ENCODE data around the gene GRID1. TPM values are rescaled to one million over a fixed set of nuclear protein-coding genes. Genes with fewer than 3 reads are reported as not detected.

The GRID1 gene
- total RNA-seq, 1 experiment from 2014 or later: not detected

- no peaks in the 10 kb centered on the region for H3K27me3 Mint-ChIP-seq (ENCODE audit: unreplicated experiment)
- no TSS peak for BruUV-seq (replicated peaks)
- CTCF ChIA-PET: no interaction called here
- no peak overlapping the region for H3K4me3 Mint-ChIP-seq (ENCODE audit: low read depth, unreplicated experiment)
- H3K4me1 Mint-ChIP-seq (ENCODE audit: low read depth, unreplicated experiment): no peaks in the 10 kb centered on the region
- TF ChIP-seq CTCF (IDR thresholded peaks at IDR 0.05; ENCODE audit: unreplicated experiment): no peak
- intact Hi-C loops (cut with micrococcal nuclease; ENCODE audit: unreplicated experiment): loop anchor here (10.0 kb wide), 1 partner anchor 187 kb away; no protein-coding TSS in a partner anchor
- no peaks in the 10 kb centered on the region for H3K36me3 Mint-ChIP-seq (ENCODE audit: insufficient read depth, unreplicated experiment)
- H3K9me3 Mint-ChIP-seq (ENCODE audit: low read depth, unreplicated experiment): no peaks in the 10 kb centered on the region
- DNase-seq: no peak
- no peak overlapping the region for H3K27ac Mint-ChIP-seq (ENCODE audit: unreplicated experiment)
Observed at GRCh38 chr10:85557706-85558105, 808.9 kb downstream of the GRID1 start.

GRCh38 chr10:85557077-85557476, 809.5 kb downstream of the GRID1 start:
- Mint-ChIP-seq H3K9me3 (ENCODE audit: low read depth, unreplicated experiment) (no peaks in the 10 kb centered on the region), H3K4me3 (ENCODE audit: low read depth, unreplicated experiment) (no peak overlapping the region), H3K27me3 (ENCODE audit: unreplicated experiment) (no peaks in the 10 kb centered on the region), H3K4me1 (ENCODE audit: low read depth, unreplicated experiment) (no peaks in the 10 kb centered on the region), H3K36me3 (ENCODE audit: insufficient read depth, unreplicated experiment) (no peaks in the 10 kb centered on the region), H3K27ac (ENCODE audit: unreplicated experiment) (no peak overlapping the region)
- TF ChIP-seq CTCF (IDR thresholded peaks at IDR 0.05; ENCODE audit: unreplicated experiment): no peak
- CTCF ChIA-PET: no interaction called here
- DNase-seq: no peak
- intact Hi-C loops (cut with micrococcal nuclease; ENCODE audit: unreplicated experiment): loop anchor here (10.0 kb wide), 1 partner anchor 188 kb away; no protein-coding TSS in a partner anchor
- BruUV-seq (replicated peaks): no TSS peak

Small RNA genes lying within 50 kb of the gene (microRNA-seq; reads per million reads assigned to microRNA genes)
- not detected for gene MIR346

Other genes starting within 250 kb of the GRID1 start
- 27.0 and 30.1 TPM in 2 replicates for gene WAPL, start 155.0 kb upstream of the GRID1 start, total RNA-seq (2022)